Astrocyte (in vitro differentiated cells and primary cell): ENCODE results near the gene FXR2. TPM values are rescaled to one million over a fixed set of nuclear protein-coding genes. Genes with fewer than 3 reads are reported as not detected.

Experiments used
- DNase-seq: peaks from one replicate; pipeline ENCODE4 v3.0.0-alpha.2; 2010; ENCODE audit warnings: low read depth
- FAIRE-seq: peaks from 2 replicates; lab custom pipeline; 2011; peaks lifted over from hg19 to GRCh38; lab: Jason Lieb, UNC
- H2AFZ ChIP-seq: 2 replicates; pipeline ENCODE4 v1.6.0; 2012; ENCODE audit warnings: low read depth, low read length, inconsistent platforms
- H3K27ac ChIP-seq: 2 replicates; pipeline ENCODE4 v1.5.1; 2011; ENCODE audit warnings: low read depth, low read length, inconsistent platforms
- H3K27me3 ChIP-seq: 2 replicates; pipeline ENCODE4 v1.6.0; 2011; ENCODE audit warnings: low read length, inconsistent platforms; ENCODE audit not compliant: insufficient read depth
- H3K36me3 ChIP-seq: 2 replicates; pipeline ENCODE4 v1.5.1; 2011; ENCODE audit warnings: low read length, inconsistent platforms; ENCODE audit not compliant: insufficient read depth
- H3K4me1 ChIP-seq: 2 replicates; pipeline ENCODE4 v1.5.1; 2011; ENCODE audit warnings: low read length, inconsistent platforms; ENCODE audit not compliant: insufficient read depth
- H3K4me2 ChIP-seq: 2 replicates; pipeline ENCODE4 v1.6.0; 2012; ENCODE audit warnings: low read length, inconsistent platforms
- H3K4me3 ChIP-seq: 2 replicates; pipeline ENCODE4 v1.5.1; 2011; ENCODE audit warnings: low read depth, mild to moderate bottlenecking, low read length, inconsistent platforms; ENCODE audit not compliant: insufficient read depth
- H3K79me2 ChIP-seq: 2 replicates; pipeline ENCODE4 v1.6.0; 2012; ENCODE audit warnings: mild to moderate bottlenecking, low read length, inconsistent platforms; ENCODE audit not compliant: insufficient read depth
- H3K9ac ChIP-seq: 2 replicates; pipeline ENCODE4 v1.6.0; 2012; ENCODE audit warnings: mild to moderate bottlenecking, low read length, inconsistent platforms
- H3K9me3 ChIP-seq: 2 replicates; pipeline ENCODE4 v1.5.1; 2012; ENCODE audit warnings: low read depth, mild to moderate bottlenecking, low read length, inconsistent platforms; ENCODE audit not compliant: insufficient read depth
- H4K20me1 ChIP-seq: 2 replicates; pipeline ENCODE4 v1.6.0; 2012; ENCODE audit warnings: low read length, inconsistent platforms; ENCODE audit not compliant: insufficient read depth
- H3K27ac Mint-ChIP-seq: one replicate; pipeline ENCODE4 v1.8.0; 2021; ENCODE audit warnings: mild to moderate bottlenecking, mixed read lengths; ENCODE audit not compliant: unreplicated experiment
- H3K27me3 Mint-ChIP-seq: one replicate; pipeline ENCODE4 v1.8.0; 2021; ENCODE audit warnings: low read depth, mixed read lengths; ENCODE audit not compliant: unreplicated experiment
- H3K36me3 Mint-ChIP-seq: one replicate; pipeline ENCODE4 v1.8.0; 2021; ENCODE audit warnings: low read depth, mixed read lengths; ENCODE audit not compliant: unreplicated experiment
- H3K4me1 Mint-ChIP-seq: one replicate; pipeline ENCODE4 v1.8.0; 2021; ENCODE audit warnings: low read depth, mixed read lengths; ENCODE audit not compliant: unreplicated experiment
- H3K4me3 Mint-ChIP-seq: one replicate; pipeline ENCODE4 v1.8.0; 2021; ENCODE audit warnings: mild to moderate bottlenecking, moderate library complexity, mixed read lengths; ENCODE audit not compliant: unreplicated experiment
- H3K9me3 Mint-ChIP-seq: one replicate; pipeline ENCODE4 v1.8.0; 2021; ENCODE audit warnings: mild to moderate bottlenecking, mixed read lengths; ENCODE audit not compliant: unreplicated experiment
- EZH2 ChIP-seq: IDR thresholded peaks from 2 replicates; pipeline ENCODE4 v1.6.1; 2012; ENCODE audit warnings: mild to moderate bottlenecking, low read length, inconsistent platforms; ENCODE audit not compliant: insufficient read depth
- total RNA-seq: library from RNA; stranded (reverse); gene quantifications from 2 replicates; pipeline ENCODE4 v1.2.1, GENCODE V29; 2021
- TF ChIP-seq, protein P1 (sequence below): IDR thresholded peaks from 2 replicates; pipeline ENCODE4 v1.5.1; 2011; ENCODE audit warnings: low read depth, mild to moderate bottlenecking, inconsistent platforms, low read length, moderate library complexity; ENCODE audit not compliant: insufficient read depth

The FXR2 gene
- total RNA-seq, 1 donor from 2014 or later, result 60.2 TPM

DNA sequence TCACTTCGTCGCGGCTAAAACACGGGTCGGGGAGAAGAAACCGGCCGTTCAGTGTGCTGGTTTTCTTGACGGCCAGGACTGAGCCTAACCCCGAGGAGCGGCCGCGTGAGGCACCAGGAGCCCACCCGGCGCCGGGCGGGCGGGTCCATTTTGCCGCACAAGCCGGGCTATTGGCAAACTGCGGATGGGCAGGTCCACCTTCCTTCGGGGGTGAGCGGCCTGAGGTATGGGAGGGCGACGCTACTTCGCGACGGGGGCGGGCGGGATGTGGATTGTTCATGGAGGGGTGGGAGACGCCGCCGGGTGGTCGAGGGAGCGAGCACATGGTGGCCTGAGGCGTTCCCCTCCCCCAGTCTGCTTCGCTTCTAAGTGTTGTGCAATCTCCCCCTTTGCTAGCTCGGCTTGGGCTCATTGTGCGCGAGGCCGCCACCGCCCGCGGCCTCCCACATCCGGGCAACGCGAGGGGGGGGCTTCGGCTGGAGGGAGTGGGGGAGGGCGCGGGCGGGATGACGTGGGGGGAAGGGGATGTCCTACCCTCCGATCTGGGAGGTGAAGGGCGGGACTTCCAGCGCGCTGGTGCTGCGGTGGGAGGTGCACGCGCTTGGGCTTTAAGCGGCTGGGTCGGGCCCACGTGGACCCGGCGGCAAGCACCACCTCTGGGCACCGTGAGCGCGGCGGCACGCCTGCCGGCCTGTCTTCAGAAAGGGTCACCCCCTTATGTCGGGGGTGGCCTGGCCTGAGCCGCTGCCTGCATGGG is 41.2 kb downstream of the FXR2 start:
- peak overlapping the region; percentile 88 for H3K4me3 ChIP-seq
- no peaks in the 10 kb centered on the region for H3K27me3 Mint-ChIP-seq
- peak overlapping the region; percentile 99 for H3K27ac Mint-ChIP-seq
- TF ChIP-seq, protein P1, sequence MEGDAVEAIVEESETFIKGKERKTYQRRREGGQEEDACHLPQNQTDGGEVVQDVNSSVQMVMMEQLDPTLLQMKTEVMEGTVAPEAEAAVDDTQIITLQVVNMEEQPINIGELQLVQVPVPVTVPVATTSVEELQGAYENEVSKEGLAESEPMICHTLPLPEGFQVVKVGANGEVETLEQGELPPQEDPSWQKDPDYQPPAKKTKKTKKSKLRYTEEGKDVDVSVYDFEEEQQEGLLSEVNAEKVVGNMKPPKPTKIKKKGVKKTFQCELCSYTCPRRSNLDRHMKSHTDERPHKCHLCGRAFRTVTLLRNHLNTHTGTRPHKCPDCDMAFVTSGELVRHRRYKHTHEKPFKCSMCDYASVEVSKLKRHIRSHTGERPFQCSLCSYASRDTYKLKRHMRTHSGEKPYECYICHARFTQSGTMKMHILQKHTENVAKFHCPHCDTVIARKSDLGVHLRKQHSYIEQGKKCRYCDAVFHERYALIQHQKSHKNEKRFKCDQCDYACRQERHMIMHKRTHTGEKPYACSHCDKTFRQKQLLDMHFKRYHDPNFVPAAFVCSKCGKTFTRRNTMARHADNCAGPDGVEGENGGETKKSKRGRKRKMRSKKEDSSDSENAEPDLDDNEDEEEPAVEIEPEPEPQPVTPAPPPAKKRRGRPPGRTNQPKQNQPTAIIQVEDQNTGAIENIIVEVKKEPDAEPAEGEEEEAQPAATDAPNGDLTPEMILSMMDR, result no peak
- TF ChIP-seq EZH2, result no peak
- peak overlapping the region; percentile 97 for H3K4me3 Mint-ChIP-seq
- H3K9me3 ChIP-seq, result no peaks in the 10 kb centered on the region
- H3K4me2 ChIP-seq, result peak overlapping the region; percentile 97
- H2AFZ ChIP-seq, result no peak overlapping the region
- peaks cover 32% of the 10 kb centered on the region for H3K4me1 ChIP-seq
- H3K4me1 Mint-ChIP-seq, result peaks cover 41% of the 10 kb centered on the region
- peaks cover 60% of the 10 kb centered on the region for H3K36me3 ChIP-seq
- DNase-seq (peak; percentile 77), FAIRE-seq (no peak)
- no peaks in the 10 kb centered on the region for H3K27me3 ChIP-seq
- H4K20me1 ChIP-seq, result peaks cover 65% of the 10 kb centered on the region
- no peaks in the 10 kb centered on the region for H3K9me3 Mint-ChIP-seq
- peaks cover 87% of the 10 kb centered on the region for H3K79me2 ChIP-seq
- H3K9ac ChIP-seq, result peak overlapping the region; percentile 100
- peaks cover 43% of the 10 kb centered on the region for H3K36me3 Mint-ChIP-seq
- peak overlapping the region; percentile 95 for H3K27ac ChIP-seq

DNA sequence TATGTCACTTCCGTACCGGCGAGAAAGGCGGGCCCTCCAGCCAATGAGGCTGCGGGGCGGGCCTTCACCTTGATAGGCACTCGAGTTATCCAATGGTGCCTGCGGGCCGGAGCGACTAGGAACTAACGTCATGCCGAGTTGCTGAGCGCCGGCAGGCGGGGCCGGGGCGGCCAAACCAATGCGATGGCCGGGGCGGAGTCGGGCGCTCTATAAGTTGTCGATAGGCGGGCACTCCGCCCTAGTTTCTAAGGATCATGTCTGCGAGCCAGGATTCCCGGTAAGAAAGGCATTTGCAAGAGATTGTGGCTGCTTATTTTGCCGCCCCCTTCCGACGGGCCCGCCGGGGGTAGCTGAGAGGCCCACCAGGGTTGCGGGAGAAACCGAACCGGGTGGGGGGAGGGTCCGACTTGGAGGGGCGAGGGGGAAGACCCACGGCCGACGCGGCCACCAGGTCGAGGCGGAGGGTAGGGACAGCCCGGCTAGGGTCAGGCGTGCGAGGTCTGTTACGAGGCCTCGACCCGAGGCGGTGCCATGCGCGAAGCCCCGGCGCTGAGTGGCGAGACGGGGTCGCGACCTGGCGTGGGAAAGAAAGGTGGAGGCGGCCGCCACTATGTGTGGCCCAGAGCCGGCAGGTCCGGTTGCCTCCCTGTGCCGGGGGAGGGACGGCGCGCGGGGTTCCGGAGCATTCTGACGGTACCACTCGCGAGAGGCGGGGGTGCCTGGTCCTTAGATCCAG is 41.9 kb downstream of the FXR2 start:
- Histone ChIP-seq H3K4me3 (peak overlapping the region; percentile 88), H3K4me2 (peak overlapping the region; percentile 99), H2AFZ (no peak overlapping the region), H3K36me3 (peaks cover 56% of the 10 kb centered on the region), H3K9ac (peak overlapping the region; percentile 100), H3K9me3 (no peaks in the 10 kb centered on the region), H3K4me1 (peaks cover 26% of the 10 kb centered on the region), H3K27ac (peak overlapping the region; percentile 95), H4K20me1 (peaks cover 58% of the 10 kb centered on the region), H3K27me3 (no peaks in the 10 kb centered on the region), H3K79me2 (peaks cover 84% of the 10 kb centered on the region)
- peaks cover 39% of the 10 kb centered on the region for H3K36me3 Mint-ChIP-seq
- H3K27me3 Mint-ChIP-seq, result no peaks in the 10 kb centered on the region
- peak overlapping the region; percentile 99 for H3K27ac Mint-ChIP-seq
- H3K4me1 Mint-ChIP-seq, result peaks cover 36% of the 10 kb centered on the region
- no peaks in the 10 kb centered on the region for H3K9me3 Mint-ChIP-seq
- TF ChIP-seq, protein P1, result no peak
- TF ChIP-seq EZH2, result no peak
- H3K4me3 Mint-ChIP-seq, result peak overlapping the region; percentile 97
- no peak for FAIRE-seq
- peak; percentile 98 for DNase-seq

DNA sequence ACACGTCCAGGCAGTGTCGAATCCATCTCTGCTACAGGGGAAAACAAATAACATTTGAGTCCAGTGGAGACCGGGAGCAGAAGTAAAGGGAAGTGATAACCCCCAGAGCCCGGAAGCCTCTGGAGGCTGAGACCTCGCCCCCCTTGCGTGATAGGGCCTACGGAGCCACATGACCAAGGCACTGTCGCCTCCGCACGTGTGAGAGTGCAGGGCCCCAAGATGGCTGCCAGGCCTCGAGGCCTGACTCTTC is 42.4 kb downstream of the FXR2 start:
- Histone ChIP-seq H3K4me3 (peak overlapping the region; percentile 67), H3K79me2 (peaks cover 83% of the 10 kb centered on the region), H3K4me2 (peak overlapping the region; percentile 99), H4K20me1 (peaks cover 53% of the 10 kb centered on the region), H2AFZ (peak overlapping the region; percentile 80), H3K9me3 (no peaks in the 10 kb centered on the region), H3K36me3 (peaks cover 55% of the 10 kb centered on the region), H3K9ac (peak overlapping the region; percentile 88), H3K27ac (peak overlapping the region; percentile 79), H3K4me1 (peaks cover 23% of the 10 kb centered on the region), H3K27me3 (no peaks in the 10 kb centered on the region)
- FAIRE-seq (peak; percentile 54), DNase-seq (no peak)
- H3K27ac Mint-ChIP-seq, result peak overlapping the region; percentile 99
- TF ChIP-seq, protein P1, result no peak
- no peak for TF ChIP-seq EZH2
- peak overlapping the region; percentile 97 for H3K4me3 Mint-ChIP-seq
- H3K27me3 Mint-ChIP-seq, result no peaks in the 10 kb centered on the region
- peaks cover 34% of the 10 kb centered on the region for H3K4me1 Mint-ChIP-seq
- H3K9me3 Mint-ChIP-seq, result no peaks in the 10 kb centered on the region
- peaks cover 37% of the 10 kb centered on the region for H3K36me3 Mint-ChIP-seq
